HUDEP-2 (cell line): Measurements from ENCODE around the gene CMYA5.

ENCODE experiments used
- DNase-seq, 76 experiments: peaks; one replicate each; lab custom pipeline; 2025; ENCODE audit not compliant: unreplicated experiment in 76 of 76; lab: John Stamatoyannopoulos, UW

CMYA5 gene

DNA sequence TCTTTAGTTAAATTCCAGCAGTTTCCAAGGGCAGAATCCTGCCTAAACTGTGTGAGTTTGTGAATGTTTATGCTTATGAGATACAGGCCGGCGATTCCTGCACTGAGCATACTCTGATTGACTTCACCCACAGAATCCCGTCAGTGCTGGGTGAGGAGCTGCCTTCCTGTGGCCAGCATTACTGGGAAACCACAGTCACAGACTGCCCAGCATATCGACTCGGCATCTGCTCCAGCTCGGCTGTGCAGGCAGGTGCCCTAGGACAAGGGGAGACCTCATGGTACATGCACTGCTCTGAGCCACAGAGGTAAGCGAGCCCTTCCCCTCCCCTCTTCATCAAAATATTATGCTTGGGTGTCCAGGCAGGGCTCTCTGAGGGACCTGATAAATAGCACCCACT lies 103.7 kb downstream of the CMYA5 start:
- no peak for DNase-seq

- peak in 3 of 76 experiments; percentile 5 to 9 (median 9) for DNase-seq
Observed at GRCh38 chr5:79793722-79794121, 104.1 kb downstream of the CMYA5 start.

DNA sequence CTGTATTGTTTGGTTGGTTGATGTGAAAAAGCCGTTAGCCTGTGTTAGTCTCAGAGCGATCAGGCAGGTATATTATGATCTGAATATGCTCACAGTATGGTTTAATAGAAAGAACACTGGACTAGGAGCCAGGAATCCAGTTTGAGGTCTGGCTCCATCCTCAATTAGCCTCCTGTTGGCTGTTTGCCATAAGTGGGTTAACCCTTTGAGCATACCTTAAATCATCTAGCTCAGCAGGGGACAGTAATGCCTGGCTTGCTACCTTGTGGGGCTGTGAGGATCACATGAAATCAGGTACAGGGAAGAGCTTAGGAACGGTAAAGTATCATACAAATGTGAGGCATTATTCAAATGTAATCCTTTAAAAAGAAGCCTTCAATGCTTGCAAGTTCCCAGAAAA lies 104.7 kb downstream of the CMYA5 start:
- DNase-seq = no peak

- peak in 68 of 76 experiments; percentile 6 to 81 (median 54) for DNase-seq
Observed at GRCh38 chr5:79795764-79796398, 106.2 kb downstream of the CMYA5 start.

GRCh38 chr5:79798893-79799590 lies 109.4 kb downstream of the CMYA5 start:
- no peak for DNase-seq

- no peak for DNase-seq
Observed at GRCh38 chr5:79800979-79801827, 111.6 kb downstream of the CMYA5 start.

- DNase-seq = no peak
Observed at GRCh38 chr5:79802406-79802805, 112.8 kb downstream of the CMYA5 start.

- DNase-seq = no peak
Observed at GRCh38 chr5:79803007-79803406, 113.4 kb downstream of the CMYA5 start.

GRCh38 chr5:79806741-79807140 lies 117.1 kb downstream of the CMYA5 start:
- no peak for DNase-seq

DNA sequence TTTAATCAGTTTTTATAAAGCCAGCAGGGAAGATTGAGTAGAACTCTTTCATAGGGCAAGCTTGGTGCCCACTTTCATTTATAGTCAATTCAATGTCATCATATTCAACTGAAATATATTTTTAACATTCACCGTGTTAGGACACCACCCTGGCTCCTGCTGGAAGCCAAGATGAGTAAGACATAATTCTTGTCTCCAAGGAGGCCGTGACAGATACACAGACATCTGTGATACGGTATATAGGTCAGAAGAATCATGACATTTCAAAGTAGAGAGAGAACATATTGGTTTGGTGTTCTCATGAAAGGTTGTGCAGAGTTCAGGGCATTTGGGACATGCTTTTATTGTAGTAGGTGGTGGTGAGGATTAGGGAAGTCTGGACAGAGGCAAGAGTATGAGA lies 120.1 kb downstream of the CMYA5 start:
- DNase-seq = no peak

GRCh38 chr5:79811081-79811480 lies 121.4 kb downstream of the CMYA5 start:
- DNase-seq = peak in 71 of 76 experiments; percentile 9 to 91 (median 70)

- peak in 1 of 76 experiments; percentile 6 for DNase-seq
Observed at GRCh38 chr5:79811904-79812303, 122.3 kb downstream of the CMYA5 start.

GRCh38 chr5:79814699-79815098 lies 125.1 kb downstream of the CMYA5 start:
- no peak for DNase-seq

DNA sequence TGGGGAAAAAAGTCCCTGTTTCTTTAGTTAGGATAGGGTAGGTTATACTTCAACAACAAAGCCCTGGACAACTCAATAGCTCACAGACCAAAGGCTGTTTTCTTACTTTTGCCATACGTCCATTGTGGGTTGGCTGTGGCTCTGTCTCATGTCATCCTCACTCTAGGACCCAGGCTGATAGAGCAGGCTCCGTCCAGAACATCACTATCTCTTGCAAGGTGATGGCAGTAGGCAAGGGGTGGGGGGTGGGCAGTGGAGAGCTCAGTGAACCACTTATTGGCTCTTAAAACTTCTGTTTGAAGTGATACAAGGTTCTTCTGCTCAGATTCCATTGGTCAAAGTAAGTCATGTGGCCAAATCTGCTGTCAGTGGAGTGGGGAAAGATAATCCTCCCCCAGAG lies 126.4 kb downstream of the CMYA5 start:
- no peak for DNase-seq

DNA sequence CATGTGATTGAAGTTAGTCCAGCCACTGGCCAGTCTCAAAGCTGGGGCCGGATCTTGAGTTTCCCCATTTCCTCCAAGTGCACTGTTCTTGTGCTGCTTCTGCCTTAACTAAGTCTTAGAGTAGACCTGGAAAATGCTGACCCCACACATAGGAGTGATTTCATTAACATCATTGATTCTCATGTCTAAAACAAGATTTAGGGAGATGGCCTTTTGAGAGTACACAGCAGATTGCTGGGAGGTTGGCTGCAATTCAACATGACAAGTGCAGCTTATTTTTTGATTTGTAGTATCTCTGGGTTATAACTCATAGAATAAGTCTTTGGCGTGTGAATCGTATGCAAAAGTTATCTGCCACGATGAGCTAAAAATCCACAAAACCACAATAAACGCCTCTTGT lies 131.0 kb downstream of the CMYA5 start:
- DNase-seq = no peak

DNA sequence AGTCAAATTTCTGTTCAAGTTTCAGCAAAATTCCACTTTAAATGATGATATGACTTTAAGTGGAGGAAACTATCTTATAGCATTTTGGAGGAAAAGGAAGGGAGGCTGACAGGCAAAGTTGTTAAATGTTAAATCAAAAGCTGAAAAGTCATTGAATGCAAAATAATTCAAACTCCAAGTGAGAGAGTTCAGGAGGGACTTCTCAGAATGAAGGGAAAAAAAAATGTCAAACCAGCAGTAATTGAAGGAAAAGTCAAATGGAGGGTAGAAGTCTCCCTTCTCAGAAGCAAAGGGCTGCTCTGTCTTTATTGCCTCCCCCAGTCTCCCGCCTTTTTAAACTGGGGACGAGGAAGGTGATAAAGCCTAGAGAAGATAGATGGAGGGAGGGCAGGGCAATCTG lies 134.8 kb downstream of the CMYA5 start:
- DNase-seq = no peak

- DNase-seq = no peak
Observed at GRCh38 chr5:79825802-79826201, 136.2 kb downstream of the CMYA5 start.

GRCh38 chr5:79827159-79827629 lies 137.6 kb downstream of the CMYA5 start:
- DNase-seq = no peak

DNA sequence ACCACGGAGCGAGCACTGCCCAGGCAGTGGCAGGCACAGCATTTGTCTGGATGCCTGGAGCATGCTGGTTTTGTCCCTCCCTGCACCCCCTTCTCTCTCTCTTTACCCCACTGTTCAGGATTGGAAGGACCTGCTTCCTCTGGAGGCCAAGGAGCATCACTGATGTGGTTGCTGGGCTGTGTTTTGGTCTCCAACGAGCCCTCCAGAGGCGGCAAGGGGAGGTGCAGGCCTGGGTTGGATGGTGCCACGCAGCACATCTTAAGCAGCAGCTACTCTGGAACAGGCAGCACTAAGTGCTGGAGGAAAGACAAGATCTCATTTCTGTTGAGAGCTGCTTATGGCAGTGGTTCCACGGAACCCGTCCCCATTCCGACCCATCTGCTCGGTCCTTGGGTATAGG lies 139.6 kb downstream of the CMYA5 start:
- peak in 24 of 76 experiments; percentile 1 to 57 (median 17) for DNase-seq

DNA sequence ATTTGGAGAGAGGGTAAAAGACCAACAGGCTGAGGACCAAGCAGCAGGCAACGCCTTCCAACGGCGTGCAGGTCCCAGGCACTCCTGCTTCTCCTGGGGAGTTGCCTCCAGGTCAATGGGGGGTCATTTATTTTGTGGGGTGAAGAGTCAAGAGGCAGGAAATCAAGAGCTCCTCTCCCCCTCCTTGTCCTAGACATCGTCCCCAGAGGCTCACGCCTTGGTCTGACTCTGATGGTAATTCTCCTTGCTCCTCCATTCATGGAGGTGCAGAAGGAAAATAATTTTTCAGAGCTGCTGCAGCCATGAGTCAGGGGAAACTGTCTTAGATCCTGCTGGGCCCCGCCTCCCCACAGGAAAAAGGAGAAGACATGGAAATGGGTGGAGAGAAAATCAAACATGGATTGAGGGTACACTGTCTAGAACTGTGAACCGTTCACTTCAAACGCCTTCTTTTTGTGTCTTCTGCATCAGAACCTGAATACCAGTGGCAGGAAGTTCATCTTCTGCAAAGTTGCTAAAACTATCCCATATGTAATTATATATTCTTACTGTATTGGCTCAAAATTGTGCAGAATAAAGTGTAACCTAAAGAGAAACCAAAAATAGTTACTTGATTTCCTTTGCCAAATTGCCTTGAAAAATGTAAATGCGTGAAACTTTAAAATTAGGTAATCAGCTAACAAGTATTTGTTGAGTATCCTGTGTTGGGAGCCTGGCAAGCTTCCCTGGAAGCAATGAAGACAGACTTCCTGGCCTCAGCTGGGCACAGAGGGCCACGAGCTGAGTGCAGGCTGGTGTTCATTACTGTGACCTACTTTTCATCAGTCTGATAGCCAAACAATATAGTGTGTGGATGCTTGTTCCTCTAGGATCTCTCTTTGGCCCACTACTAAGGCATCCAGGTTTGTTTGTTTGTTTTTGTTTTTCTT lies 142.0 kb downstream of the CMYA5 start:
- DNase-seq = no peak
